Activated CD4-positive, alpha-beta T cell treated with anti-CD3 and anti-CD28 coated beads for 4 hours (primary cell): ENCODE data around the gene PKP2.

Source experiments
- DNase-seq, 2 donors: peaks; one replicate each; pipeline ENCODE4 v3.0.0-alpha.2; 2020

Gene PKP2

DNA sequence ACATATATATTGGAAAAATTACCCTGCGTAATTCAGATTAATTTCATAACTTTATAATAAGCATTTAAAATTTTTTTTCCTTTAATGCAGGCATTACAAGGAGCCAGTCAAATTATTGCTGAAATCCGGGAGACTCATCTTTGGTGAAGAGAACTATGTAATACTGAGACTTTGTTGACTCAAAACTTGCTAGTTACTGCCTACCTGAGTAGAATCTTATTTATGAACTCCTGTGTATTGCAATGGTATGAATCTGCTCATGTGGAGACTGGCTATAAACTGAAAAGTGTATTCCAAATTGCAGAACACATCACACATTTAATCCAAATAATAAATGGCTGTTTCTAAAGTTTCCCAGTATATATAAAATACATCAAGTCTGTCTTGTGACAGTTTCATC is 153.3 kb downstream of the PKP2 start:
- DNase-seq: no peak

DNA sequence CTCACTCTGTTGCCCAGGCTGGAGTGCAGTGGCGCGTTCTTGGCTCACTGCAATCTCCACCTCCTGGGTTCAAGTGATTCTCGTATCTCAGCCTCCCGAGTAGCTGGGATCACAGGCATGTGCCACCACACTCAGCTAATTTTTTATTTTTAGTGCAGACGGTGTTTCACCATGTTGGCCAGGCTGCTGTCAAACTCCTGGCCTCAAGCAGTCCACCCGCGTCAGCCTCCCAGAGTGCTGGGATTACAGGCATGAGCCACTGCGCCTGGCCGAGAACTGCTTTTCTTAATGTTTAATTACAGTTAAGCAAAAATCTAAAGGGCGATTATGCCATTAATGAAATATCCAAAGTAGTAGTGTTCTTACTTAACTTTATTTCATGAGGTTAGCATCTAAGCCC is 154.4 kb downstream of the PKP2 start:
- DNase-seq: no peak
